OCI-LY3 (cell line): ENCODE results near the gene ARID5B.

Source experiments
- EZH2phosphoT487 ChIP-seq: fragments of 200-600 bp; shearing (Covaris generic); IDR thresholded peaks from 2 replicates; pipeline ENCODE4 v1.6.1; 2018; ENCODE audit warnings: antibody characterized with exemption, mixed run types, low read depth
- TF ChIP-seq, protein P1 (sequence below): fragments of 200-600, 300-600 bp; sonication (generic); IDR thresholded peaks from 2 replicates; pipeline ENCODE4 v1.5.1; 2014; ENCODE audit warnings: antibody characterized with exemption, low read length, low read depth

DNA sequence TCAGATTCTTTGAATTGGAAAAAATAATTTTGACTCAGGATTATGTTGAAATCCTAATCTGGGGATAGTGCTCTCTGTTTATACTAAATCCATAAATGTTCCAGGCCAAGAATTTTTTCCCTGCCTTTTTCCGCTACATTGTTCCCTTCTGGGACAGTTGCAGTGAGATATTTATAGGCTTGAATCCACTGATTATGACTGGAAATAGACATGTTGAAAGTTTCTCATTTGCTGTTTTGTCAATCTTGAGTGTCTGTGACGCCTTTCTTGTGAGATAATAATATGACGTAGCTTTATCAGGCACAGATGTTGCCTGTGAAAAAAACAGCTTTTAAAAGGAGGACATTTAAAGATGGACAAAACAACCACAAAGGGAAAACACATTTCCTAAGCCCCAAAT, 155.9 kb downstream of the ARID5B start:
- TF ChIP-seq, protein P1, sequence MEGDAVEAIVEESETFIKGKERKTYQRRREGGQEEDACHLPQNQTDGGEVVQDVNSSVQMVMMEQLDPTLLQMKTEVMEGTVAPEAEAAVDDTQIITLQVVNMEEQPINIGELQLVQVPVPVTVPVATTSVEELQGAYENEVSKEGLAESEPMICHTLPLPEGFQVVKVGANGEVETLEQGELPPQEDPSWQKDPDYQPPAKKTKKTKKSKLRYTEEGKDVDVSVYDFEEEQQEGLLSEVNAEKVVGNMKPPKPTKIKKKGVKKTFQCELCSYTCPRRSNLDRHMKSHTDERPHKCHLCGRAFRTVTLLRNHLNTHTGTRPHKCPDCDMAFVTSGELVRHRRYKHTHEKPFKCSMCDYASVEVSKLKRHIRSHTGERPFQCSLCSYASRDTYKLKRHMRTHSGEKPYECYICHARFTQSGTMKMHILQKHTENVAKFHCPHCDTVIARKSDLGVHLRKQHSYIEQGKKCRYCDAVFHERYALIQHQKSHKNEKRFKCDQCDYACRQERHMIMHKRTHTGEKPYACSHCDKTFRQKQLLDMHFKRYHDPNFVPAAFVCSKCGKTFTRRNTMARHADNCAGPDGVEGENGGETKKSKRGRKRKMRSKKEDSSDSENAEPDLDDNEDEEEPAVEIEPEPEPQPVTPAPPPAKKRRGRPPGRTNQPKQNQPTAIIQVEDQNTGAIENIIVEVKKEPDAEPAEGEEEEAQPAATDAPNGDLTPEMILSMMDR, result no peak
- no peak for TF ChIP-seq EZH2phosphoT487
